Uterus (tissue), 2 donors: ENCODE measurements around the gene ZSCAN4.

Experiments
- CTCF ChIP-seq, 4 experiments: fragments of 200-600 bp in 2 of 4; fragments of 450-650 bp in 2 of 4; sonication (generic) in 2 of 4; IDR thresholded peaks; one replicate each; pipeline ENCODE4 v1.5.1; 2016 to 2019; ENCODE audit warnings: antibody characterized with exemption in 4 of 4, mild to moderate bottlenecking in 2 of 4, moderate library complexity in 1 of 4
- POLR2A ChIP-seq, 2 donors: fragments of 450-650 bp; IDR thresholded peaks; one replicate each; pipeline ENCODE4 v1.6.1; 2016; ENCODE audit warnings: antibody characterized with exemption in 2 of 2, mild to moderate bottlenecking in 1 of 2, moderate library complexity in 1 of 2

- TF ChIP-seq CTCF (IDR thresholded peaks at IDR 0.05): no peak
- no peak for TF ChIP-seq POLR2A (IDR thresholded peaks at IDR 0.05)
These were observed 4.2 kb upstream of the ZSCAN4 start for GRCh38 chr19:57664269-57665127.
